CD4-positive, alpha-beta memory T cell (primary cell): ENCODE measurements around the gene ETV6. TPM values are rescaled to one million over a fixed set of nuclear protein-coding genes. Genes with fewer than 3 reads are reported as not detected.

ENCODE experiments used
- CTCF ChIA-PET: fragments of 350-600 bp; sonication (Branson Sonifier 250); formaldehyde crosslinking; loops from one replicate; lab custom pipeline; 2021; ENCODE audit warnings: inconsistent platforms; ENCODE audit not compliant: partially characterized antibody; lab: Charles Lee
- POLR2A ChIA-PET: fragments of 350-600 bp; sonication (Branson Sonifier 250); formaldehyde crosslinking; loops from one replicate; lab custom pipeline; 2021; ENCODE audit not compliant: partially characterized antibody; lab: Charles Lee
- DNase-seq, 5 donors: peaks; one replicate each; pipeline versions ENCODE4 v3.0.0 to v3.0.0-alpha.2; 2020 to 2022; ENCODE audit warnings: mixed read lengths in 1 of 5
- H3K27ac ChIP-seq: one replicate; pipeline ENCODE4 v1.7.0; 2013; ENCODE audit warnings: low read depth, low read length
- H3K27me3 ChIP-seq: 2 replicates; pipeline ENCODE4 v1.7.0; 2013; ENCODE audit warnings: mild to moderate bottlenecking, low read length, moderate library complexity; ENCODE audit not compliant: insufficient read depth
- H3K36me3 ChIP-seq: 2 replicates; pipeline ENCODE4 v1.7.0; 2013; ENCODE audit warnings: mild to moderate bottlenecking, low read length, moderate library complexity; ENCODE audit not compliant: insufficient read depth
- H3K4me1 ChIP-seq: 2 replicates; pipeline ENCODE4 v1.7.0; 2013; ENCODE audit warnings: mild to moderate bottlenecking, low read length, moderate library complexity; ENCODE audit not compliant: insufficient read depth
- H3K4me3 ChIP-seq, 2 donors: one replicate each; pipeline ENCODE4 v1.7.0; 2013; ENCODE audit warnings: low read length in 2 of 2, mild to moderate bottlenecking in 1 of 2
- H3K9me3 ChIP-seq, 2 donors: one replicate each; pipeline ENCODE4 v1.7.0; 2013; ENCODE audit warnings: low read length in 2 of 2, control low read depth in 1 of 2; ENCODE audit not compliant: control insufficient read depth in 1 of 2
- H3K27ac Mint-ChIP-seq, 7 donors: one replicate each; pipeline ENCODE4 v1.8.0; 2020 to 2021; ENCODE audit warnings: mixed read lengths in 7 of 7, mild to moderate bottlenecking in 6 of 7, inconsistent platforms in 3 of 7, moderate library complexity in 3 of 7
- H3K27me3 Mint-ChIP-seq, 2 donors: one replicate each; pipeline ENCODE4 v1.8.0; 2020 to 2021; ENCODE audit warnings: mixed read lengths in 2 of 2
- H3K36me3 Mint-ChIP-seq, 2 donors: one replicate each; pipeline ENCODE4 v1.8.0; 2020 to 2021; ENCODE audit warnings: mixed read lengths in 2 of 2, inconsistent platforms in 1 of 2, mild to moderate bottlenecking in 1 of 2
- H3K4me1 Mint-ChIP-seq, 4 donors: one replicate each; pipeline ENCODE4 v1.8.0; 2020 to 2021; ENCODE audit warnings: mixed read lengths in 4 of 4, mild to moderate bottlenecking in 1 of 4
- H3K4me3 Mint-ChIP-seq, 8 donors: one replicate each; pipeline ENCODE4 v1.8.0; 2020 to 2021; ENCODE audit warnings: mixed read lengths in 8 of 8, mild to moderate bottlenecking in 7 of 8, moderate library complexity in 6 of 8, inconsistent platforms in 3 of 8
- H3K9me3 Mint-ChIP-seq, 8 donors: one replicate each; pipeline ENCODE4 v1.8.0; 2020 to 2021; ENCODE audit warnings: mixed read lengths in 8 of 8, mild to moderate bottlenecking in 5 of 8, inconsistent platforms in 3 of 8, moderate library complexity in 1 of 8
- intact Hi-C: fragments of 100-400 bp; cut with micrococcal nuclease; formaldehyde crosslinking; loops from one replicate; pipeline ENCODE4 v1.15.1; 2023
- polyA plus RNA-seq, 2 donors: library from polyadenylated mRNA; unstranded; fragments of 300-500 nt; fragmentation: Illumina TruSeq; gene quantifications; one replicate each; pipeline ENCODE4 v1.2.3, GENCODE V29; 2021
- total RNA-seq, 2 experiments: library from RNA; stranded (reverse); gene quantifications; one replicate each; pipeline ENCODE4 v1.2.3, GENCODE V29; 2021

The ETV6 gene
- total and polyA plus RNA-seq, 4 experiments from 2014 or later, result 3.3 to 43.9 (median 25.7) TPM

- H3K27ac Mint-ChIP-seq, result peak overlapping the region in 3 of 7 donors; percentile 16 to 75 (median 42)
- H3K4me1 ChIP-seq, result peaks cover 51% of the 10 kb centered on the region
- POLR2A ChIA-PET, result interaction anchor here (0.6 to 1.2 kb wide), 2 partner anchors 10 to 37 kb away, joined by 3 to 5 read pairs; no protein-coding TSS in a partner anchor
- H3K36me3 ChIP-seq, result no peaks in the 10 kb centered on the region
- H3K27me3 Mint-ChIP-seq, result no peaks in the 10 kb centered on the region
- intact Hi-C loops, result no loop called here
- no peak for DNase-seq
- H3K36me3 Mint-ChIP-seq, result peaks cover 15 to 16% of the 10 kb centered on the region in 2 donors
- H3K27me3 ChIP-seq, result no peaks in the 10 kb centered on the region
- no peaks in the 10 kb centered on the region for H3K9me3 ChIP-seq
- H3K4me1 Mint-ChIP-seq, result peaks cover 51 to 91% (median 71%) of the 10 kb centered on the region in 4 donors
- peaks cover 0 to 3% (median 0%) of the 10 kb centered on the region in 8 donors for H3K9me3 Mint-ChIP-seq
- H3K4me3 Mint-ChIP-seq, result peak overlapping the region in 1 of 8 donors; percentile 66
- CTCF ChIA-PET, result interaction anchor here (1.5 to 1.8 kb wide), 2 partner anchors 17 to 224 kb away, joined by 4 to 5 read pairs; no protein-coding TSS in a partner anchor
- no peak overlapping the region for H3K4me3 ChIP-seq
- H3K27ac ChIP-seq, result no peak overlapping the region
Observed at GRCh38 chr12:11808931-11809330, 159.5 kb downstream of the ETV6 start.

GRCh38 chr12:11810206-11810545, 160.7 kb downstream of the ETV6 start:
- Mint-ChIP-seq H3K27me3 (no peaks in the 10 kb centered on the region), H3K4me3 (no peak overlapping the region), H3K27ac (peak overlapping the region in 3 of 7 donors; percentile 10 to 47 (median 31)), H3K9me3 (peaks cover 0 to 3% (median 0%) of the 10 kb centered on the region in 8 donors), H3K4me1 (peaks cover 55 to 89% (median 73%) of the 10 kb centered on the region in 4 donors), H3K36me3 (peaks cover 9 to 12% of the 10 kb centered on the region in 2 donors)
- H3K27ac ChIP-seq, result no peak overlapping the region
- intact Hi-C loops, result loop anchor here (5.0 kb wide), 4 partner anchors 43 to 197 kb away; no protein-coding TSS in a partner anchor
- POLR2A ChIA-PET, result no interaction called here
- DNase-seq, result no peak
- CTCF ChIA-PET, result interaction anchor here (1.5 to 1.9 kb wide), 4 partner anchors 9 to 223 kb away, joined by 4 to 6 read pairs (median 5); no protein-coding TSS in a partner anchor
- no peaks in the 10 kb centered on the region for H3K27me3 ChIP-seq
- H3K4me1 ChIP-seq, result peaks cover 60% of the 10 kb centered on the region
- no peak overlapping the region for H3K4me3 ChIP-seq
- H3K36me3 ChIP-seq, result no peaks in the 10 kb centered on the region
- no peaks in the 10 kb centered on the region for H3K9me3 ChIP-seq

GRCh38 chr12:11811008-11811407, 161.5 kb downstream of the ETV6 start:
- peak overlapping the region in 2 of 8 donors; percentile 36 to 40 for H3K4me3 Mint-ChIP-seq
- CTCF ChIA-PET, result interaction anchor here (1.3 to 1.9 kb wide), 3 partner anchors 10 to 198 kb away, joined by 3 to 6 read pairs (median 5); no protein-coding TSS in a partner anchor
- POLR2A ChIA-PET, result no interaction called here
- no peak for DNase-seq
- Histone ChIP-seq H3K27ac (no peak overlapping the region), H3K27me3 (no peaks in the 10 kb centered on the region), H3K9me3 (no peaks in the 10 kb centered on the region), H3K4me3 (no peak overlapping the region), H3K4me1 (peaks cover 60% of the 10 kb centered on the region), H3K36me3 (no peaks in the 10 kb centered on the region)
- peaks cover 5 to 9% of the 10 kb centered on the region in 2 donors for H3K36me3 Mint-ChIP-seq
- no peaks in the 10 kb centered on the region for H3K27me3 Mint-ChIP-seq
- peak overlapping the region in 5 of 7 donors; percentile 10 to 86 (median 63) for H3K27ac Mint-ChIP-seq
- H3K4me1 Mint-ChIP-seq, result peaks cover 49 to 89% (median 74%) of the 10 kb centered on the region in 4 donors
- intact Hi-C loops, result loop anchor here (5.0 kb wide), 4 partner anchors 44 to 196 kb away; no protein-coding TSS in a partner anchor
- peaks cover 0 to 3% (median 0%) of the 10 kb centered on the region in 8 donors for H3K9me3 Mint-ChIP-seq

GRCh38 chr12:11812241-11812585, 162.7 kb downstream of the ETV6 start:
- POLR2A ChIA-PET, result interaction anchor here (0.9 to 1.4 kb wide), 4 partner anchors 12 to 197 kb away, joined by 3 to 4 read pairs (median 4); no protein-coding TSS in a partner anchor
- H3K4me3 Mint-ChIP-seq, result peak overlapping the region; percentile 21 to 87 (median 64)
- intact Hi-C loops, result loop anchor here (2.0 to 5.0 kb wide), 5 partner anchors 45 to 221 kb away; no protein-coding TSS in a partner anchor
- no peaks in the 10 kb centered on the region for H3K27me3 Mint-ChIP-seq
- Histone ChIP-seq H3K36me3 (no peaks in the 10 kb centered on the region), H3K27ac (no peak overlapping the region), H3K27me3 (no peaks in the 10 kb centered on the region), H3K4me1 (peaks cover 55% of the 10 kb centered on the region), H3K4me3 (no peak overlapping the region), H3K9me3 (no peaks in the 10 kb centered on the region)
- peaks cover 0 to 3% (median 0%) of the 10 kb centered on the region in 8 donors for H3K9me3 Mint-ChIP-seq
- peaks cover 41 to 82% (median 66%) of the 10 kb centered on the region in 4 donors for H3K4me1 Mint-ChIP-seq
- DNase-seq, result no peak
- CTCF ChIA-PET, result interaction anchor here (0.9 to 1.9 kb wide), 7 partner anchors 9 to 231 kb away, joined by 3 to 11 read pairs (median 4); no protein-coding TSS in a partner anchor
- H3K36me3 Mint-ChIP-seq, result peaks cover 3 to 9% of the 10 kb centered on the region in 2 donors
- H3K27ac Mint-ChIP-seq, result peak overlapping the region; percentile 49 to 96 (median 88)

GRCh38 chr12:11812586-11813437, 163.3 kb downstream of the ETV6 start:
- DNase-seq, result peak in 1 of 5 donors; percentile 30
- ChIA-PET CTCF (interaction anchor here (0.6 to 1.9 kb wide), 8 partner anchors 9 to 232 kb away, joined by 3 to 11 read pairs (median 4); no protein-coding TSS in a partner anchor), POLR2A (interaction anchor here (0.6 to 1.9 kb wide), 6 partner anchors 12 to 903 kb away, joined by 3 to 6 read pairs (median 4); partner anchors contain the start of gene ETV6)
- H3K4me3 Mint-ChIP-seq, result peak overlapping the region; percentile 46 to 87 (median 64)
- H3K27ac Mint-ChIP-seq, result peak overlapping the region; percentile 49 to 96 (median 88)
- Histone ChIP-seq H3K36me3 (no peaks in the 10 kb centered on the region), H3K4me3 (no peak overlapping the region), H3K27me3 (no peaks in the 10 kb centered on the region), H3K4me1 (peaks cover 49% of the 10 kb centered on the region), H3K9me3 (no peaks in the 10 kb centered on the region), H3K27ac (no peak overlapping the region)
- H3K4me1 Mint-ChIP-seq, result peaks cover 38 to 82% (median 64%) of the 10 kb centered on the region in 4 donors
- H3K36me3 Mint-ChIP-seq, result peaks cover 4 to 9% of the 10 kb centered on the region in 2 donors
- peaks cover 0 to 3% (median 0%) of the 10 kb centered on the region in 8 donors for H3K9me3 Mint-ChIP-seq
- no peaks in the 10 kb centered on the region for H3K27me3 Mint-ChIP-seq
- intact Hi-C loops, result loop anchor here (2.0 to 5.0 kb wide), 5 partner anchors 46 to 220 kb away; no protein-coding TSS in a partner anchor

GRCh38 chr12:11813438-11813813, 164.0 kb downstream of the ETV6 start:
- Mint-ChIP-seq H3K9me3 (peaks cover 0 to 3% (median 0%) of the 10 kb centered on the region in 8 donors), H3K27ac (peak overlapping the region; percentile 28 to 89 (median 77)), H3K36me3 (peaks cover 4 to 5% of the 10 kb centered on the region in 2 donors), H3K4me3 (peak overlapping the region in 7 of 8 donors; percentile 29 to 87 (median 65)), H3K27me3 (no peaks in the 10 kb centered on the region), H3K4me1 (peaks cover 38 to 78% (median 63%) of the 10 kb centered on the region in 4 donors)
- H3K4me3 ChIP-seq, result no peak overlapping the region
- CTCF ChIA-PET, result interaction anchor here (0.6 to 1.9 kb wide), 5 partner anchors 9 to 233 kb away, joined by 3 to 11 read pairs (median 3); no protein-coding TSS in a partner anchor
- H3K27ac ChIP-seq, result no peak overlapping the region
- peaks cover 48% of the 10 kb centered on the region for H3K4me1 ChIP-seq
- H3K9me3 ChIP-seq, result no peaks in the 10 kb centered on the region
- H3K27me3 ChIP-seq, result no peaks in the 10 kb centered on the region
- intact Hi-C loops, result loop anchor here (2.0 to 5.0 kb wide), 5 partner anchors 46 to 219 kb away; no protein-coding TSS in a partner anchor
- no peaks in the 10 kb centered on the region for H3K36me3 ChIP-seq
- no peak for DNase-seq
- POLR2A ChIA-PET, result interaction anchor here (0.6 to 1.9 kb wide), 3 partner anchors 82 to 903 kb away, joined by 3 to 6 read pairs (median 4); partner anchors contain the start of gene ETV6
